ENCODE measurements around the gene CACNA2D1. TPM values are rescaled to one million over a fixed set of nuclear protein-coding genes. Genes with fewer than 3 reads are reported as not detected.
"Not testable (repeated sequence)": the region's sequence is repeated elsewhere in the genome, so short reads cannot be mapped to it uniquely, and the experiment has no call there.

CACNA2D1 gene
- total RNA-seq, 1 experiment from 2014 or later: 0.27 TPM

DNA sequence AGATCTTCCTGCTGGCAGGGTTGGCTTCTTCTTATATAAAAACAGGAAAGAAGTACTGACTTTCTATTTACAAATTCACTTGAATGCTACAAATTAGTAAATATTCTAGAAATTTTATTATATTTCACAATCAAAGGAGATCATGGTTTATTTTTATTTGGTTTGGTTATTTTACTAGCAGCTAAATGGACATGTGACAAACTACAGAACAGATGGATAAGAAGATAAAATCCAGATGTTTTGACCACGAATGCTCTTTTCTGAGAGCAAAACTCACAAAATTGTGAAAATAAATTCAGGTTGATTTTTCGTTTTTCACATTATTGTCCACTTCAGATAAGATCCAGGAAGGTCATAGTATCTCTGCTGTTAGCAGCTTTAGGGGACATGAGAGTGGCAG is 55.4 kb downstream of the CACNA2D1 start:
- no peak overlapping the region for H3K4me3 ChIP-seq (replicated peaks in 1 of 2; ENCODE audit: low read depth in 1 of 2, low read length in 2 of 2)
- no TSS peak for BruUV-seq (replicated peaks)
- TF ChIP-seq, protein P1, sequence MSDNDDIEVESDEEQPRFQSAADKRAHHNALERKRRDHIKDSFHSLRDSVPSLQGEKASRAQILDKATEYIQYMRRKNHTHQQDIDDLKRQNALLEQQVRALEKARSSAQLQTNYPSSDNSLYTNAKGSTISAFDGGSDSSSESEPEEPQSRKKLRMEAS (IDR thresholded peaks at IDR 0.05): no peak
- TF ChIP-seq, protein P2, sequence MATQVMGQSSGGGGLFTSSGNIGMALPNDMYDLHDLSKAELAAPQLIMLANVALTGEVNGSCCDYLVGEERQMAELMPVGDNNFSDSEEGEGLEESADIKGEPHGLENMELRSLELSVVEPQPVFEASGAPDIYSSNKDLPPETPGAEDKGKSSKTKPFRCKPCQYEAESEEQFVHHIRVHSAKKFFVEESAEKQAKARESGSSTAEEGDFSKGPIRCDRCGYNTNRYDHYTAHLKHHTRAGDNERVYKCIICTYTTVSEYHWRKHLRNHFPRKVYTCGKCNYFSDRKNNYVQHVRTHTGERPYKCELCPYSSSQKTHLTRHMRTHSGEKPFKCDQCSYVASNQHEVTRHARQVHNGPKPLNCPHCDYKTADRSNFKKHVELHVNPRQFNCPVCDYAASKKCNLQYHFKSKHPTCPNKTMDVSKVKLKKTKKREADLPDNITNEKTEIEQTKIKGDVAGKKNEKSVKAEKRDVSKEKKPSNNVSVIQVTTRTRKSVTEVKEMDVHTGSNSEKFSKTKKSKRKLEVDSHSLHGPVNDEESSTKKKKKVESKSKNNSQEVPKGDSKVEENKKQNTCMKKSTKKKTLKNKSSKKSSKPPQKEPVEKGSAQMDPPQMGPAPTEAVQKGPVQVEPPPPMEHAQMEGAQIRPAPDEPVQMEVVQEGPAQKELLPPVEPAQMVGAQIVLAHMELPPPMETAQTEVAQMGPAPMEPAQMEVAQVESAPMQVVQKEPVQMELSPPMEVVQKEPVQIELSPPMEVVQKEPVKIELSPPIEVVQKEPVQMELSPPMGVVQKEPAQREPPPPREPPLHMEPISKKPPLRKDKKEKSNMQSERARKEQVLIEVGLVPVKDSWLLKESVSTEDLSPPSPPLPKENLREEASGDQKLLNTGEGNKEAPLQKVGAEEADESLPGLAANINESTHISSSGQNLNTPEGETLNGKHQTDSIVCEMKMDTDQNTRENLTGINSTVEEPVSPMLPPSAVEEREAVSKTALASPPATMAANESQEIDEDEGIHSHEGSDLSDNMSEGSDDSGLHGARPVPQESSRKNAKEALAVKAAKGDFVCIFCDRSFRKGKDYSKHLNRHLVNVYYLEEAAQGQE (IDR thresholded peaks at IDR 0.05; ENCODE audit: low read depth): no peak
- TF ChIP-seq SIN3A (IDR thresholded peaks at IDR 0.05; ENCODE audit: low read depth) (no peak), CEBPB (IDR thresholded peaks at IDR 0.05; ENCODE audit: low read depth) (no peak), POLR2A (IDR thresholded peaks at IDR 0.05; ENCODE audit: borderline replicate concordance, extremely low read depth, insufficient read depth, insufficient read length) (no peak), EZH2 (IDR thresholded peaks at IDR 0.05) (no peak), CBX3 (IDR thresholded peaks at IDR 0.05; ENCODE audit: low read depth) (no peak), YY1 (IDR thresholded peaks at IDR 0.05; ENCODE audit: extremely low read depth, insufficient replicate concordance, low read depth, low read length) (no peak), TCF7L2 (IDR thresholded peaks at IDR 0.05; ENCODE audit: borderline replicate concordance, extremely low read depth, insufficient read depth, insufficient read length) (no peak), SRF (IDR thresholded peaks at IDR 0.05; ENCODE audit: low read depth) (no peak), SP1 (IDR thresholded peaks at IDR 0.05; ENCODE audit: low read depth) (no peak), JUND (IDR thresholded peaks at IDR 0.05) (no peak)
- TF ChIP-seq, protein P3, sequence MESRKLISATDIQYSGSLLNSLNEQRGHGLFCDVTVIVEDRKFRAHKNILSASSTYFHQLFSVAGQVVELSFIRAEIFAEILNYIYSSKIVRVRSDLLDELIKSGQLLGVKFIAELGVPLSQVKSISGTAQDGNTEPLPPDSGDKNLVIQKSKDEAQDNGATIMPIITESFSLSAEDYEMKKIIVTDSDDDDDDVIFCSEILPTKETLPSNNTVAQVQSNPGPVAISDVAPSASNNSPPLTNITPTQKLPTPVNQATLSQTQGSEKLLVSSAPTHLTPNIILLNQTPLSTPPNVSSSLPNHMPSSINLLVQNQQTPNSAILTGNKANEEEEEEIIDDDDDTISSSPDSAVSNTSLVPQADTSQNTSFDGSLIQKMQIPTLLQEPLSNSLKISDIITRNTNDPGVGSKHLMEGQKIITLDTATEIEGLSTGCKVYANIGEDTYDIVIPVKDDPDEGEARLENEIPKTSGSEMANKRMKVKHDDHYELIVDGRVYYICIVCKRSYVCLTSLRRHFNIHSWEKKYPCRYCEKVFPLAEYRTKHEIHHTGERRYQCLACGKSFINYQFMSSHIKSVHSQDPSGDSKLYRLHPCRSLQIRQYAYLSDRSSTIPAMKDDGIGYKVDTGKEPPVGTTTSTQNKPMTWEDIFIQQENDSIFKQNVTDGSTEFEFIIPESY (IDR thresholded peaks at IDR 0.05; ENCODE audit: extremely low read depth, insufficient replicate concordance, low read length): no peak
- no peaks in the 10 kb centered on the region for H3K4me1 ChIP-seq (ENCODE audit: control insufficient read depth in 1 of 2, insufficient read depth in 2 of 2, low read length in 2 of 2)
- H3K79me2 ChIP-seq (ENCODE audit: insufficient read depth, low read length): no peaks in the 10 kb centered on the region
- ChIA-PET POLR2A (no interaction called here), CTCF (no interaction called here), RAD21 (ENCODE audit: low non-redundant PET in 1 of 2, low total read pairs in 2 of 2, uncharacterized antibody in 2 of 2, unreplicated experiment in 2 of 2) (no interaction called here)
- no peaks in the 10 kb centered on the region for H3K9me3 ChIP-seq (ENCODE audit: control insufficient read depth in 1 of 2, insufficient read depth in 1 of 2, low read depth in 1 of 2, low read length in 2 of 2)
- H4K20me1 ChIP-seq (ENCODE audit: insufficient read depth): no peaks in the 10 kb centered on the region; the same call in 1 of the 2 replicates
- H3K9me2 ChIP-seq (ENCODE audit: insufficient read depth): no peaks in the 10 kb centered on the region
- DNase-seq (ENCODE audit: low read depth, low spot score): no peak
- no peak overlapping the region for H3K9ac ChIP-seq (ENCODE audit: low read length)
- H3K27me3 ChIP-seq (ENCODE audit: insufficient read depth, low read length): no peaks in the 10 kb centered on the region
- H3K27ac ChIP-seq (ENCODE audit: low read depth, low read length): no peak overlapping the region
- no peak for ATAC-seq
- no peaks in the 10 kb centered on the region for H3K36me3 ChIP-seq (ENCODE audit: control insufficient read depth in 1 of 2, insufficient read depth in 2 of 2, low read length in 2 of 2)
- no peak overlapping the region for H3K4me2 ChIP-seq (ENCODE audit: low read length)
- intact Hi-C loops (cut with micrococcal nuclease): no loop called here
- H2AFZ ChIP-seq (ENCODE audit: low read depth, low read length, poor library complexity, severe bottlenecking): no peak overlapping the region

DNA sequence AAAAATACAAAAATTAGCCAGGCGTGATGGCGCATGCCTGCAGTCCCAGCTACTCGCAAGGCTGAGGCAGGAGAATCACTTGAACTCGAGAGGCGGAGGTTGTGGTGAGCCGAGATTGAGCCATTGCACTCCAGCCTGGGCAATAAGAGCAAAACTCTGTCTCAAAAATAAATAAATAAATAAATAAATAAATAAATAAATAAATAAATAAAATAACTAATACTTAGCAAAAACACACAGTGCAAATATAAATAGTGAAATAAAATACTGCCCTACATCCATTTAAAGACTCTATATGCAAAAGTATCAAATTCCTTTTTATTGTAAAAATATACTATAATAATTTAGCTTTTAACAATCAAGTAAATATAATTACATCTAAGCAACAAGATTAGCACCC is 57.0 kb downstream of the CACNA2D1 start:
- H3K9me3 ChIP-seq (ENCODE audit: control insufficient read depth in 1 of 2, insufficient read depth in 1 of 2, low read depth in 1 of 2, low read length in 2 of 2); H3K4me2 ChIP-seq (ENCODE audit: low read length); H3K4me3 ChIP-seq (replicated peaks in 1 of 2; ENCODE audit: low read depth in 1 of 2, low read length in 2 of 2); H2AFZ ChIP-seq (ENCODE audit: low read depth, low read length, poor library complexity, severe bottlenecking); H3K9ac ChIP-seq (ENCODE audit: low read length); RAD21 ChIA-PET (ENCODE audit: low non-redundant PET in 1 of 2, low total read pairs in 2 of 2, uncharacterized antibody in 2 of 2, unreplicated experiment in 2 of 2); H3K27me3 ChIP-seq (ENCODE audit: insufficient read depth, low read length); CTCF ChIA-PET; ATAC-seq; intact Hi-C loops (cut with micrococcal nuclease); H3K79me2 ChIP-seq (ENCODE audit: insufficient read depth, low read length); DNase-seq (ENCODE audit: low read depth, low spot score); H3K4me1 ChIP-seq (ENCODE audit: control insufficient read depth in 1 of 2, insufficient read depth in 2 of 2, low read length in 2 of 2); BruUV-seq (replicated peaks); H3K27ac ChIP-seq (ENCODE audit: low read depth, low read length); H3K9me2 ChIP-seq (ENCODE audit: insufficient read depth); H3K36me3 ChIP-seq (ENCODE audit: control insufficient read depth in 1 of 2, insufficient read depth in 2 of 2, low read length in 2 of 2); H4K20me1 ChIP-seq (ENCODE audit: insufficient read depth): not testable (repeated sequence)
- POLR2A ChIA-PET: interaction anchor here (1.1 to 1.6 kb wide), 2 partner anchors 8 to 10 kb away, joined by 3 read pairs; no protein-coding TSS in a partner anchor

Data from HCT116 (cell line).